Fibroblast of pulmonary artery (primary cell): ENCODE results near the gene EPHB1.

Source experiments
- DNase-seq: peaks from one replicate; pipeline ENCODE4 v3.0.0-alpha.2; 2010; ENCODE audit warnings: low read depth
- H3K4me3 ChIP-seq: replicated peaks from 2 replicates; pipeline ENCODE4 v1.5.1; 2011; ENCODE audit warnings: low read depth, mild to moderate bottlenecking, control low read depth, low read length, moderate library complexity
- CTCF ChIP-seq: IDR thresholded peaks from 2 replicates; pipeline ENCODE4 v1.5.1; 2011; ENCODE audit warnings: mild to moderate bottlenecking, control low read depth, low read length, inconsistent platforms; ENCODE audit errors: missing control alignments

EPHB1 gene

DNA sequence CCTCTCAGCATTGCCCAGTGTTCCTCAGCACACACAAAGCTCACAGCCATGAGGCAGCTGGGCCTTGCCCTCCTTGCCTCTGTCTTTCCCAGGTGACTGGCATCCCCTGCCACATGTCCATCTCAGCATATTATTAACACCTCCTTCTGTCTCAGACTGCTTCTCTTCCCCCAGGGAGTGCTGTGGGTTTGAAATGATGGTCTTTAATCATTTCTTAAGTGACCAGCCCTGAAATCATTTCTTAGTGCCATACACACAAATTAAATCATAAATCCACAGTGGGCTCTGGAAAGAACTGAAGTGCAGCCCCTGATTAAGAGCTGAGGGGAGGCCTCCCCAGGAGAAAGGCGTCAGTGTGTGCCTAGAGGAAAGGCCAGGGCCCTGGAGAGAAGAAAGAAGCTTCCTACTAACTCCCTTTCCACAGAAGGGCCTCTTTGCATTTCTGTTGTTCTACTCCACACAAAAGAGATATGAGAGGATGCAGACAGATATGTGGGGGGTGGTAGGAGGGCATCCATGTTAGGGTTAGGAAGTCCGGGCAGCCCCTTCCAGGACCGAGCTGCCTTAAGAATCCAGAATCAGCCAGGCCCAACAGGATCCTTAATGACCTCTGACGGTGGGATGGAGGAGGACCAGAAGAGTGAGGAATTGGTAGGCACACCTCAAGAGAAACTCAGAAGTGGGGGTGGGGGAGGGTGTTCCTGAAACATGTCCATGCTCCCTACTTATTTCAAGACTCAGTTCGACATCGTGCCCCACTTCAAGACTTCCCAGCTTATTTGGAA lies 290.8 kb downstream of the EPHB1 start:
- no peak for TF ChIP-seq CTCF
- DNase-seq = no peak
- H3K4me3 ChIP-seq = no peak overlapping the region

GRCh38 chr3:135087782-135088181 lies 292.7 kb downstream of the EPHB1 start:
- H3K4me3 ChIP-seq = no peak overlapping the region
- no peak for DNase-seq
- no peak for TF ChIP-seq CTCF

- TF ChIP-seq CTCF = no peak
- no peak for DNase-seq
- no peak overlapping the region for H3K4me3 ChIP-seq
Measured at GRCh38 chr3:135089451-135089850, 294.4 kb downstream of the EPHB1 start.

GRCh38 chr3:135090020-135090717 lies 295.1 kb downstream of the EPHB1 start:
- no peak for TF ChIP-seq CTCF
- H3K4me3 ChIP-seq = no peak overlapping the region
- no peak for DNase-seq

DNA sequence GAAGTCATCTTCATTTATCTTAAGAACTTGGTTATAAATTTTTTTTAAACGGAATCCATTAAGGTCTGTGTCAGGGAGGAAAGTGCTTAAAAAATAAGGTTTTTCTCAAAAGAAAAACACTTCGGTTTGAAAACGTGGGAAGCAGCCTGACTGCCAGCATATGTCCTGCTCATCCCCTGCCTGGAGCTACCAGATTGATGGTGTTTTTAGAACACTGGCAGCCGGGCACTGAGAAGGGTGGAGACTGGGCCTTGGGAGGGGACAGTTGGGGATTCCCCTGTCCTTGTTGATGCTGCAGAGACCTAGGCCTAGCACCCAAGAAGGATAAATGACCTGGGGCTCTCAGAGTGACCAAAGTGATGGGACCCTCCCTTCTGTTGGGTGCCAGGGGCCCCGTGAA lies 296.9 kb downstream of the EPHB1 start:
- no peak for TF ChIP-seq CTCF
- DNase-seq = no peak
- H3K4me3 ChIP-seq = no peak overlapping the region

GRCh38 chr3:135093121-135093520 lies 298.1 kb downstream of the EPHB1 start:
- DNase-seq = no peak
- no peak for TF ChIP-seq CTCF
- no peak overlapping the region for H3K4me3 ChIP-seq
